H9 (cell line): ENCODE results near the gene TBC1D2. TPM values are rescaled to one million over a fixed set of nuclear protein-coding genes. Genes with fewer than 3 reads are reported as not detected.

Source experiments
- DNase-seq: peaks from one replicate; pipeline ENCODE4 v3.0.0-alpha.2; 2017
- H2AFZ ChIP-seq: one replicate; pipeline ENCODE4 v1.6.1; 2013; ENCODE audit warnings: mild to moderate bottlenecking, low read length, control low read depth, moderate library complexity
- H2AK5ac ChIP-seq: 2 replicates; pipeline ENCODE4 v1.6.1; 2013; ENCODE audit warnings: low read length, control low read depth, mixed read lengths; ENCODE audit not compliant: insufficient read length
- H2BK120ac ChIP-seq: one replicate; pipeline ENCODE4 v1.6.1; 2013; ENCODE audit warnings: low read depth, mild to moderate bottlenecking, low read length, control low read depth, inconsistent platforms; ENCODE audit not compliant: poor library complexity, severe bottlenecking
- H2BK12ac ChIP-seq: 2 replicates; pipeline ENCODE4 v1.6.1; 2013; ENCODE audit warnings: low read length, control low read depth, mixed read lengths, low read depth; ENCODE audit not compliant: insufficient read length
- H2BK15ac ChIP-seq: 2 replicates; pipeline ENCODE4 v1.6.1; 2013; ENCODE audit warnings: low read depth, low read length, control low read depth
- H2BK20ac ChIP-seq: one replicate; pipeline ENCODE4 v1.6.1; 2013; ENCODE audit warnings: low read depth, mild to moderate bottlenecking, low read length, control low read depth, inconsistent platforms; ENCODE audit not compliant: poor library complexity, severe bottlenecking
- H2BK5ac ChIP-seq: 2 replicates; pipeline ENCODE4 v1.6.1; 2013; ENCODE audit warnings: low read length, control low read depth, mixed read lengths; ENCODE audit not compliant: insufficient read length
- H3K14ac ChIP-seq: 2 replicates; pipeline ENCODE4 v1.6.1; 2013; ENCODE audit warnings: low read length, control low read depth; ENCODE audit not compliant: insufficient read depth
- H3K18ac ChIP-seq: 2 replicates; pipeline ENCODE4 v1.6.1; 2013; ENCODE audit warnings: low read depth, mild to moderate bottlenecking, mixed read lengths, low read length, control low read depth; ENCODE audit not compliant: insufficient read length
- H3K23ac ChIP-seq: 2 replicates; pipeline ENCODE4 v1.6.1; 2013; ENCODE audit warnings: low read length, control low read depth, mixed read lengths, low read depth; ENCODE audit not compliant: insufficient read length
- H3K23me2 ChIP-seq: 2 replicates; pipeline ENCODE4 v1.6.1; 2013; ENCODE audit warnings: low read depth, mild to moderate bottlenecking, mixed read lengths, low read length, control low read depth; ENCODE audit not compliant: insufficient read length, poor library complexity, severe bottlenecking
- H3K27ac ChIP-seq: 2 replicates; pipeline ENCODE4 v1.5.1; 2013; ENCODE audit warnings: low read length, control low read depth, mixed read lengths, low read depth; ENCODE audit not compliant: insufficient read length
- H3K27me3 ChIP-seq: 2 replicates; pipeline ENCODE4 v1.6.1; 2013; ENCODE audit warnings: low read length, control low read depth, inconsistent platforms; ENCODE audit not compliant: insufficient read depth
- H3K4ac ChIP-seq: 2 replicates; pipeline ENCODE4 v1.6.1; 2013; ENCODE audit warnings: low read depth, mild to moderate bottlenecking, control low read depth, inconsistent platforms, low read length, moderate library complexity
- H3K4me1 ChIP-seq: 2 replicates; pipeline ENCODE4 v1.6.1; 2013; ENCODE audit warnings: low read length, control low read depth, inconsistent platforms; ENCODE audit not compliant: insufficient read depth
- H3K4me2 ChIP-seq: 2 replicates; pipeline ENCODE4 v1.6.1; 2013; ENCODE audit warnings: low read length, control low read depth, mixed read lengths; ENCODE audit not compliant: insufficient read length, insufficient read depth
- H3K56ac ChIP-seq: 2 replicates; pipeline ENCODE4 v1.6.1; 2013; ENCODE audit warnings: low read depth, mild to moderate bottlenecking, mixed read lengths, low read length, control low read depth; ENCODE audit not compliant: insufficient read length
- H3K79me1 ChIP-seq: 2 replicates; pipeline ENCODE4 v1.6.1; 2013; ENCODE audit warnings: low read depth, mild to moderate bottlenecking, moderate library complexity, low read length, control low read depth, inconsistent platforms; ENCODE audit not compliant: insufficient read depth, poor library complexity, severe bottlenecking
- H3K79me2 ChIP-seq: 2 replicates; pipeline ENCODE4 v1.6.1; 2013; ENCODE audit warnings: low read length, control low read depth, inconsistent platforms; ENCODE audit not compliant: insufficient read depth
- H3K9ac ChIP-seq: 2 replicates; pipeline ENCODE4 v1.6.1; 2013; ENCODE audit warnings: low read length, control low read depth, mixed read lengths; ENCODE audit not compliant: insufficient read length; ENCODE audit errors: extremely low read depth
- H3K9me3 ChIP-seq: one replicate; pipeline ENCODE4 v1.6.1; 2013; ENCODE audit warnings: low read depth, low read length, inconsistent platforms; ENCODE audit not compliant: control insufficient read depth
- H3T11ph ChIP-seq: one replicate; pipeline ENCODE4 v1.6.1; 2013; ENCODE audit warnings: mild to moderate bottlenecking, low read length, control low read depth, inconsistent platforms
- H4K20me1 ChIP-seq: one replicate; pipeline ENCODE4 v1.6.1; 2013; ENCODE audit not compliant: control insufficient read depth, insufficient read length, insufficient read depth
- H4K5ac ChIP-seq: 2 replicates; pipeline ENCODE4 v1.6.1; 2013; ENCODE audit warnings: low read depth, mild to moderate bottlenecking, mixed read lengths, low read length, control low read depth; ENCODE audit not compliant: insufficient read length
- H4K8ac ChIP-seq: replicated peaks from 2 replicates; pipeline ENCODE4 v1.6.1; 2013; ENCODE audit warnings: low read length, control low read depth, mixed read lengths, low read depth; ENCODE audit not compliant: insufficient read length
- H4K91ac ChIP-seq: 2 replicates; pipeline ENCODE4 v1.6.1; 2013; ENCODE audit warnings: low read depth, mild to moderate bottlenecking, moderate library complexity, mixed read lengths, low read length, control low read depth; ENCODE audit not compliant: insufficient read length
- H3K27ac Mint-ChIP-seq, 3 experiments: 2 replicates in 2 of 3; 3 replicates in 1 of 3; pipeline ENCODE4 v1.8.0; 2020 to 2021; ENCODE audit warnings: mixed read lengths in 3 of 3, mild to moderate bottlenecking in 1 of 3, moderate library complexity in 1 of 3
- H3K27me3 Mint-ChIP-seq: 2 replicates; pipeline ENCODE4 v1.8.0; 2021; ENCODE audit warnings: low read depth, mild to moderate bottlenecking, moderate library complexity, mixed read lengths
- H3K36me3 Mint-ChIP-seq, 3 experiments: 2 replicates in 2 of 3; 3 replicates in 1 of 3; pipeline ENCODE4 v1.8.0; 2020 to 2021; ENCODE audit warnings: low read depth in 3 of 3, mixed read lengths in 3 of 3; ENCODE audit not compliant: insufficient read depth in 1 of 3
- H3K4me1 Mint-ChIP-seq, 2 experiments: 2 replicates each; pipeline ENCODE4 v1.8.0; 2020; ENCODE audit warnings: mixed read lengths in 2 of 2
- H3K4me3 Mint-ChIP-seq, 2 experiments: 2 replicates in 1 of 2; 3 replicates in 1 of 2; pipeline ENCODE4 v1.8.0; 2020 to 2021; ENCODE audit warnings: mild to moderate bottlenecking in 2 of 2, mixed read lengths in 2 of 2, moderate library complexity in 1 of 2
- H3K9me3 Mint-ChIP-seq, 2 experiments: 2 replicates in 1 of 2; 3 replicates in 1 of 2; pipeline ENCODE4 v1.8.0; 2020; ENCODE audit warnings: mild to moderate bottlenecking in 2 of 2, mixed read lengths in 2 of 2, moderate library complexity in 1 of 2
- CTCF ChIP-seq: fragments of 200-600 bp; sonication (generic); conservative IDR thresholded peaks from 3 replicates; pipeline ENCODE4 v1.8.0; 2021; ENCODE audit warnings: antibody characterized with exemption, mild to moderate bottlenecking
- WGBS: extraction: QIAGEN DNeasy Blood & Tissue Kit; methylation state at CpG from one replicate; pipeline ENCODE4 v1.1.7; 2013; ENCODE audit warnings: missing lambda C conversion rate, low lambda C conversion rate, mixed read lengths; ENCODE audit not compliant: insufficient read length; ENCODE audit errors: extremely low coverage; 5-methylcytosine and 5-hydroxymethylcytosine counted together
- total RNA-seq: library from RNA; stranded (reverse); gene quantifications from 2 replicates; pipeline ENCODE4 v1.2.1, GENCODE V29; 2021

Gene TBC1D2
- total RNA-seq, 1 experiment from 2014 or later, result 2.9 TPM

DNA sequence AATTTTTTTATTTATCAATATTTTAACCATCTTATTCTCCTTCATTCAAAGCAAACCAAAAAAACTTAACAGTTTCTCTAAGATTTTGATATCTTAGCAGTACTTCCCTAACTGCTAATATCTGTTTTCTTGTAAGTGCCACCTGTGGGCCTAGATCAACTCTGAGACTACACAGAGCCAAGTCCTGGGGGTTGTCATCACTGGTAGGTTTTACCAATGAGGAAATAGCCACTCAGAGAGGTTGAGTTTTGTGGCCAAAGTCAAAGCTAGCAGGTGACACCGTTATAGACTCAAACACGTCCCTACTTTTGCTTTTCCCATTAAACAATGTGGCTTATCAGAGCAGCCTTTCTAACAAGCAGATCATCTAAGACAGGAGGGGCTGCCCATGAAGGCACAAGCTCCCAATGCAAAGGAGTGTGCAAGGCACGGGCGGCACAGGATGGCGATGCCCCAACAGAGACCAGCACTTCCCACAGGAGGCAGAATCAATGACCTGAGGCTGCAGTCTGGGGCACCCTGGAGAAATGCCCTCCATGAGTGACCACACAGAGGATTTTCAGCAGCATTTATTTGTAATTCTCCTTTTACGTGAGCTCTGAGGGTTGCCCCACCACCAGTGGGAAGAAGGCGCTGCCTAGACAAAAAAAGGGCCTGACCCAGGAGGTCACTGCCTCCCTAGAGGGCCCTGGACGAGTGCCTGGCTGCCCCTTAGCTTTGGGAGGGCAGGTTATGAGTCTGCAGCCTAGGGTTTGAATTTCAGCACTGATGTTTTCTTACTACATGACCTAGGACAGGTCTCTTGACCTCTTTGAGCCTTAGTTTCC is 7.4 kb downstream of the TBC1D2 start:
- Histone ChIP-seq H2AK5ac (no peak overlapping the region), H2BK20ac (no peak overlapping the region), H3K9me3 (no peaks in the 10 kb centered on the region), H4K8ac (no peak overlapping the region), H3K4me2 (no peak overlapping the region), H3K79me1 (no peaks in the 10 kb centered on the region), H2BK120ac (no peak overlapping the region), H2AFZ (no peak overlapping the region), H3K56ac (no peak overlapping the region), H2BK5ac (no peak overlapping the region), H3K27me3 (no peaks in the 10 kb centered on the region), H3K14ac (no peak overlapping the region), H3K18ac (no peak overlapping the region), H3T11ph (no peak overlapping the region), H4K5ac (no peak overlapping the region), H3K27ac (no peak overlapping the region), H3K23ac (no peak overlapping the region), H2BK15ac (no peak overlapping the region), H4K20me1 (no peaks in the 10 kb centered on the region), H4K91ac (no peak overlapping the region), H3K23me2 (no peaks in the 10 kb centered on the region), H2BK12ac (no peak overlapping the region), H3K9ac (no peak overlapping the region), H3K79me2 (no peaks in the 10 kb centered on the region), H3K4me1 (peaks cover 3% of the 10 kb centered on the region), H3K4ac (no peak overlapping the region)
- H3K27me3 Mint-ChIP-seq, result no peaks in the 10 kb centered on the region; the same call in 1 of the 2 replicates
- no peak overlapping the region; a peak in 2 of 7 replicates for H3K27ac Mint-ChIP-seq
- no peak overlapping the region for H3K4me3 Mint-ChIP-seq
- peaks cover 0 to 8% (median 0%) of the 10 kb centered on the region in 3 experiments; a peak in 3 of 7 replicates for H3K36me3 Mint-ChIP-seq
- WGBS, result no CpG with 5 or more reads among the region's 8 CpGs
- H3K9me3 Mint-ChIP-seq, result no peaks in the 10 kb centered on the region
- H3K4me1 Mint-ChIP-seq, result peaks cover 25 to 31% of the 10 kb centered on the region in 2 experiments
- TF ChIP-seq CTCF, result no peak
- DNase-seq, result no peak
